Mesenchymal stem cell (in vitro differentiated cells and primary cell): ENCODE data around the gene ATPAF1.
A peak's percentile ranks its signal among the peaks of the same experiment; 100 is the strongest.

ENCODE experiments used
- DNase-seq: peaks from one replicate; pipeline ENCODE4 v3.0.0-alpha.2; 2013
- H2AFZ ChIP-seq: one replicate; pipeline ENCODE4 v1.6.1; 2013; ENCODE audit warnings: low read depth, mild to moderate bottlenecking, control low read depth, inconsistent platforms, low read length, moderate library complexity
- H2AK5ac ChIP-seq: 2 replicates; pipeline ENCODE4 v1.6.1; 2013; ENCODE audit warnings: low read length, moderate library complexity, mild to moderate bottlenecking, inconsistent platforms; ENCODE audit not compliant: severe bottlenecking
- H2BK120ac ChIP-seq: one replicate; pipeline ENCODE4 v1.6.1; 2013; ENCODE audit warnings: low read depth, mild to moderate bottlenecking, inconsistent platforms, low read length, moderate library complexity
- H2BK12ac ChIP-seq, 2 experiments: one replicate each; pipeline ENCODE4 v1.6.1; 2013; ENCODE audit warnings: inconsistent platforms in 2 of 2, low read length in 2 of 2, mild to moderate bottlenecking in 2 of 2, moderate library complexity in 2 of 2, control low read depth in 1 of 2
- H2BK15ac ChIP-seq: one replicate; pipeline ENCODE4 v1.6.1; 2013; ENCODE audit warnings: mild to moderate bottlenecking, low read depth, inconsistent platforms; ENCODE audit not compliant: poor library complexity, severe bottlenecking
- H2BK5ac ChIP-seq: 2 replicates; pipeline ENCODE4 v1.6.1; 2013; ENCODE audit warnings: low read depth, mild to moderate bottlenecking, low read length, control low read depth, inconsistent platforms; ENCODE audit not compliant: poor library complexity, severe bottlenecking
- H3K14ac ChIP-seq, 2 experiments: one replicate each; pipeline ENCODE4 v1.6.1; 2013; ENCODE audit warnings: inconsistent platforms in 2 of 2, low read length in 2 of 2, control low read depth in 1 of 2, mild to moderate bottlenecking in 1 of 2, moderate library complexity in 1 of 2
- H3K18ac ChIP-seq, 2 experiments: one replicate each; pipeline ENCODE4 v1.6.1; 2013; ENCODE audit warnings: inconsistent platforms in 2 of 2, low read length in 2 of 2, control low read depth in 1 of 2, low read depth in 1 of 2, mild to moderate bottlenecking in 1 of 2
- H3K23ac ChIP-seq, 2 experiments: one replicate each; pipeline ENCODE4 v1.6.1; 2013; ENCODE audit warnings: inconsistent platforms in 2 of 2, low read length in 2 of 2, mild to moderate bottlenecking in 2 of 2, moderate library complexity in 2 of 2, control low read depth in 1 of 2
- H3K27ac ChIP-seq: 2 replicates; pipeline ENCODE4 v1.5.1; 2013; ENCODE audit warnings: mild to moderate bottlenecking, moderate library complexity, low read length, control low read depth, inconsistent platforms; ENCODE audit not compliant: poor library complexity, severe bottlenecking
- H3K27me3 ChIP-seq, 2 experiments: 2 replicates each; pipeline versions ENCODE4 v1.6.1 to v1.7.0; 2013; ENCODE audit warnings: low read length in 2 of 2, mild to moderate bottlenecking in 2 of 2, moderate library complexity in 2 of 2, control low read depth in 1 of 2, inconsistent platforms in 1 of 2; ENCODE audit not compliant: control insufficient read depth in 1 of 2, insufficient read depth in 1 of 2
- H3K36me3 ChIP-seq, 2 experiments: 2 replicates each; pipeline versions ENCODE4 v1.6.1 to v1.7.0; 2013; ENCODE audit warnings: low read length in 2 of 2, control low read depth in 1 of 2, inconsistent platforms in 1 of 2, low read depth in 1 of 2, mild to moderate bottlenecking in 1 of 2; ENCODE audit not compliant: insufficient read depth in 2 of 2, control insufficient read depth in 1 of 2
- H3K4ac ChIP-seq, 2 experiments: one replicate each; pipeline ENCODE4 v1.6.1; 2013; ENCODE audit warnings: inconsistent platforms in 2 of 2, low read length in 2 of 2, mild to moderate bottlenecking in 2 of 2, moderate library complexity in 2 of 2, control low read depth in 1 of 2, low read depth in 1 of 2
- H3K4me1 ChIP-seq: 2 replicates; pipeline ENCODE4 v1.6.1; 2013; ENCODE audit warnings: low read depth, low read length, control low read depth; ENCODE audit not compliant: control insufficient read depth, insufficient read depth
- H3K4me2 ChIP-seq: 2 replicates; pipeline ENCODE4 v1.6.1; 2013; ENCODE audit warnings: low read length, mild to moderate bottlenecking, inconsistent platforms; ENCODE audit not compliant: poor library complexity, severe bottlenecking
- H3K4me3 ChIP-seq, 2 experiments: 2 replicates each; pipeline versions ENCODE4 v1.5.1 to v1.7.0; 2013; ENCODE audit warnings: low read length in 2 of 2, mild to moderate bottlenecking in 2 of 2, control low read depth in 1 of 2, low read depth in 1 of 2; ENCODE audit not compliant: insufficient read depth in 1 of 2
- H3K79me1 ChIP-seq: replicated peaks from 2 replicates; pipeline ENCODE4 v1.6.1; 2013; ENCODE audit warnings: mild to moderate bottlenecking, control low read depth, low read length, inconsistent platforms; ENCODE audit not compliant: poor library complexity, severe bottlenecking
- H3K9ac ChIP-seq: 2 replicates; pipeline ENCODE4 v1.7.0; 2013; ENCODE audit warnings: mild to moderate bottlenecking, low read length, moderate library complexity
- H3K9me3 ChIP-seq: 2 replicates; pipeline ENCODE4 v1.7.0; 2013; ENCODE audit warnings: mild to moderate bottlenecking, low read length; ENCODE audit not compliant: control insufficient read depth
- H4K8ac ChIP-seq: one replicate; pipeline ENCODE4 v1.6.1; 2013; ENCODE audit warnings: inconsistent platforms, mild to moderate bottlenecking, low read length, moderate library complexity
- H4K91ac ChIP-seq: one replicate; pipeline ENCODE4 v1.6.1; 2013; ENCODE audit warnings: mild to moderate bottlenecking, low read length, inconsistent platforms
- WGBS: methylation state at CpG from one replicate; pipeline ENCODE4 v1.1.7; 2013; ENCODE audit warnings: mixed read lengths; 5-methylcytosine and 5-hydroxymethylcytosine counted together

The ATPAF1 gene

DNA sequence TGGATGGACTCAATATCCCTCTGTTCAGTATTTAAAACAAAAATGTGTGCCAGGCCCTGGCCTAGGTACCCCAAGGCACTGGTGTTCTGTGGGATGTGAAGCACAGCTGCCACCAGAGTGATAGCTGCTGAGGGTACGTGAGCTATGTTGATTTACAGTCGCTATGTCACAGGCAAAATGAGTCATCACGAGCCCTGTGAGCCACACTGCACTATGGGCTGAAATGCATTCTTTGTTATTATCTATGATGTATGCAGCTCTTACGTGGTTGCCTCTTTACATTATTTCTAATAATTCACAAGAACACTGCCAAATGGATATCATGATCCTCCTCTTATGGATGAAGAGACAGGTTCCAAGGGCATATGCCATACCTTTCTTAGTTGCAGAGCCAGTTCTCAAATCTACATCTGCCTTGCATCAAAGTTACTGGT, 5.6 kb upstream of the ATPAF1 start:
- Histone ChIP-seq H3K4me2 (no peak overlapping the region), H2BK15ac (no peak overlapping the region), H2BK5ac (no peak overlapping the region), H3K4me1 (peaks cover 3% of the 10 kb centered on the region), H3K36me3 (peaks cover 15 to 51% of the 10 kb centered on the region in 2 experiments), H2AK5ac (no peak overlapping the region), H3K14ac (no peak overlapping the region), H3K4me3 (no peak overlapping the region), H3K18ac (no peak overlapping the region), H3K27me3 (no peaks in the 10 kb centered on the region), H3K79me1 (peaks cover 4% of the 10 kb centered on the region), H3K27ac (no peak overlapping the region), H4K8ac (no peak overlapping the region), H2BK120ac (no peak overlapping the region), H3K4ac (no peak overlapping the region), H3K9me3 (no peaks in the 10 kb centered on the region), H2AFZ (no peak overlapping the region), H3K23ac (no peak overlapping the region), H4K91ac (no peak overlapping the region), H3K9ac (no peak overlapping the region), H2BK12ac (no peak overlapping the region)
- 0% methylated on average over 2 of the region's 4 CpGs for WGBS
- peak; percentile 66 for DNase-seq

DNA sequence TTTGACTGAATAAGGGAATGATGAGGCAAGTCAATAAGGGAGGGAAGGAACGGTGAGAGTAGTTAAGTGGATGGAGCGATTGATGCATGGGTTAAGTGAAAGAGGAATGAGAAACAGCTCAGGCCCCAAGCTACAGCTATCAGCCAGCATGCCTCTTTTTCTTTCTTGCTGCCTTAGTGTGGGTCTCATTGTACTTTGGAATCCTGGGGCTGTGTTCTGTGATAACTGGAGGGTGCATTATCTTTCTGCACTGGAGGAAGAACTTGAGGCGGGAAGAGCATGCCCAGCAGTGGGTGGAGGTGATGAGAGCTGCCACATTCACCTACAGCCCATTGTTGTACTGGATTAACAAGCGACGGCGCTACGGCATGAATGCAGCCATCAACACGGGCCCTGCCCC, 4.5 kb upstream of the ATPAF1 start:
- Histone ChIP-seq H2AK5ac (no peak overlapping the region), H3K27ac (no peak overlapping the region), H3K23ac (no peak overlapping the region), H3K4me3 (peak overlapping the region in 1 of 2 experiments; percentile 17), H3K14ac (no peak overlapping the region), H3K79me1 (peaks cover 5% of the 10 kb centered on the region), H2BK15ac (no peak overlapping the region), H2BK12ac (no peak overlapping the region), H3K27me3 (no peaks in the 10 kb centered on the region), H3K9me3 (no peaks in the 10 kb centered on the region), H4K91ac (no peak overlapping the region), H3K36me3 (peaks cover 14 to 41% of the 10 kb centered on the region in 2 experiments), H3K18ac (no peak overlapping the region), H3K4ac (no peak overlapping the region), H2AFZ (no peak overlapping the region), H3K4me1 (peaks cover 5% of the 10 kb centered on the region), H4K8ac (no peak overlapping the region), H3K4me2 (no peak overlapping the region), H3K9ac (no peak overlapping the region), H2BK120ac (no peak overlapping the region), H2BK5ac (no peak overlapping the region)
- 84% methylated on average over 8 of the region's 8 CpGs for WGBS
- DNase-seq = no peak

DNA sequence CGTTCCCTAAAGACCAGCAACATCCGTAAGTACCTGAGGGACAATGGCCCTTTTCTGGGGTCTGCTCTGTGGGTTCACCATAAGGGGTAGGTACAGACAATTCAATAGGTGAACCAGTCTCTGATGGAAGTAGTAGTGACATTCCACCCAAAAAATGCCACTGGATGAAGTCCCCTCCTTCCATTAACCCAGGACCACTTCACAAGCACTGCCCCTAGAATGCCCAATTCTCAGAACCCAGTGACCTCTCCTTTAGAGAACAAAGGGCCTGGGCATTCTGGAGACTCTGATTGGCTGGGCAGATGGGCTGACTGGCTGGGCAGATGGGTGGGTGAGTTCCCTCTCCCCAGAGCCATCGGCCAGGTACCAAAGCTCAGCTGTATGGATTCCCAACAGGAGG, 3.4 kb upstream of the ATPAF1 start, which contains the start of gene TEX38:
Gene TEX38 (plus strand): TSS at position 301 of the 400 bp plus-strand sequence. CDS start 81 bp downstream, at position 382.
- peaks cover 12 to 29% of the 10 kb centered on the region in 2 experiments for H3K36me3 ChIP-seq
- no peak for DNase-seq
- no peak within 1 kb of the TSS for H3K27ac ChIP-seq
- no peak within 1 kb of the TSS for H3K18ac ChIP-seq
- H3K23ac ChIP-seq = peak within 1 kb of the TSS in 1 of 2 experiments; percentile 77
- no peak within 1 kb of the TSS for H2BK5ac ChIP-seq
- no peak within 1 kb of the TSS for H3K9ac ChIP-seq
- H4K8ac ChIP-seq = no peak within 1 kb of the TSS
- no peak within 1 kb of the TSS for H3K4me3 ChIP-seq
- H2AFZ ChIP-seq = no peak within 1 kb of the TSS
- 90% methylated on average over 3 of the region's 3 CpGs for WGBS
- no peak within 1 kb of the TSS for H2BK120ac ChIP-seq
- H3K4me2 ChIP-seq = no peak within 1 kb of the TSS
- H2BK15ac ChIP-seq = no peak within 1 kb of the TSS
- no peak within 1 kb of the TSS for H3K4ac ChIP-seq
- H3K79me1 ChIP-seq = peaks cover 7% of the 10 kb centered on the region
- no peak within 1 kb of the TSS for H2BK12ac ChIP-seq
- peaks cover 9% of the 10 kb centered on the region for H3K4me1 ChIP-seq
- H3K9me3 ChIP-seq = no peaks in the 10 kb centered on the region
- H3K14ac ChIP-seq = no peak within 1 kb of the TSS
- no peak within 1 kb of the TSS for H2AK5ac ChIP-seq
- no peaks in the 10 kb centered on the region for H3K27me3 ChIP-seq
- no peak within 1 kb of the TSS for H4K91ac ChIP-seq

DNA sequence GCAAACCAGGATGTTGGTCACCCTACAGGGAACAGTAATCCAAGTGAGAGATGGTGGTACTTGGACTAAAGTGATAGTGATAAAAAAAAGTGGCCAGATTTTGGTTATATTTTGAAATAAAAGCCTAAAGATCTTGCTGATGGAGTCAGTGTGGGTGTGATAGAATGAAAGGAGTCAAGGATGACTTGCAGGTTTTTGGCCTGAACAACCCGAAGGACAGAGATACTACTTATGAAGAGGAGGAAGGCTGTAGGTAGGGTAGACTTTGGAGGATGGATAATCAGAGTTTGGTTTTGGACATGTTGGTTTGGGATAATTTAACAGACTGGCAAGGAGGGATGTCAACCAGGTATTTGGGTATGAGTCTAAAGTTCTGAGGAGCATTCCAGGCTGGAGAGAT, 2.0 kb upstream of the ATPAF1 start:
- no peak overlapping the region for H3K23ac ChIP-seq
- no peaks in the 10 kb centered on the region for H3K9me3 ChIP-seq
- H2BK5ac ChIP-seq = no peak overlapping the region
- H2BK120ac ChIP-seq = no peak overlapping the region
- H2AK5ac ChIP-seq = no peak overlapping the region
- no peak overlapping the region for H3K4me2 ChIP-seq
- no peak for DNase-seq
- no peak overlapping the region for H4K91ac ChIP-seq
- H3K4me3 ChIP-seq = no peak overlapping the region
- no peak overlapping the region for H3K18ac ChIP-seq
- no peak overlapping the region for H3K14ac ChIP-seq
- H2BK12ac ChIP-seq = no peak overlapping the region
- no peak overlapping the region for H4K8ac ChIP-seq
- no peak overlapping the region for H3K27ac ChIP-seq
- peaks cover 9% of the 10 kb centered on the region for H3K4me1 ChIP-seq
- no peak overlapping the region for H2BK15ac ChIP-seq
- no peak overlapping the region for H3K4ac ChIP-seq
- H3K79me1 ChIP-seq = peaks cover 18% of the 10 kb centered on the region
- H3K27me3 ChIP-seq = no peaks in the 10 kb centered on the region
- 97% methylated on average over 1 of the region's 1 CpG for WGBS
- H3K36me3 ChIP-seq = peaks cover 12 to 17% of the 10 kb centered on the region in 2 experiments
- no peak overlapping the region for H3K9ac ChIP-seq
- H2AFZ ChIP-seq = no peak overlapping the region
